GM18517 (cell line): ENCODE results near the gene FAM120AOS.
"Not testable (repeated sequence)": the region's sequence is repeated elsewhere in the genome, so short reads cannot be mapped to it uniquely, and the experiment has no call there.

Source experiments
- ATAC-seq: cut with Tn5 transposase; IDR thresholded peaks from one replicate; pipeline ENCODE4 v1.9.1; 2021; ENCODE audit warnings: mild to moderate bottlenecking, moderate library complexity; ENCODE audit not compliant: unreplicated experiment

Gene FAM120AOS

DNA sequence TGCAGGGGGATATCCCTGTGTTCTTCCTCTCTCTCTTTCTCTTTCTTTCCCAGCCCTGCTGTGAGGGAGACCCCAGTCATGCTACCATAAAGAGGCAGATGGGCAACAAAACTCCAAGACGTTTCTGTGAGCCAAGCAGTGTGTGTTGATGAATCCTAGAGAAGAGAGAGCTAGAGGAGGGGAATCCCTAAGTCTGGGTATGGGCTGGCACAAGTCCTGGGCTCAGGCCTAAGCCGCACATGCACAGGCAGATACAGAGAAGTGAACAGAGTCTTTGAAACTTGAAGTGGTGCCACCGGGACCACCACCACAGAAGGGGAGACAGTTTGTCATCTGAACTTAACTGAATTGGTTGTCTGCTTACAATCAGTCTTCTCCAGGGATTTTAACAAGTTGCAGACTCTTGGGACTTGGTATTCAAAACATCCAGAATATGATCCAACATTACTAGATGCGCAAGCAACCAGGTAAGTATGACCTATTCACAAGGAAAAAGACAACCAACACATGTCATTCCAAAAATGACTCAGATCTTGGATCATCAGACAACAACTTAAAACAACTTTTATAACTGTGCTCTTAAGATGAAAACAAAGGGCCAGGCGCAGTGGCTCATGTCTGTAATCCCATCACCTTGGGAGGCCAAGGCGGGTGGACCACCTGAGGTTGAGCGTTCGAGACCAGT, 12.3 kb downstream of the FAM120AOS start:
- ATAC-seq = no peak

GRCh38 chr9:93439301-93439700, 14.1 kb downstream of the FAM120AOS start:
- ATAC-seq = not testable (repeated sequence)

GRCh38 chr9:93437996-93438395, 15.4 kb downstream of the FAM120AOS start:
- ATAC-seq = no peak

- ATAC-seq = no peak
Measured at GRCh38 chr9:93436655-93437407, 16.6 kb downstream of the FAM120AOS start.

DNA sequence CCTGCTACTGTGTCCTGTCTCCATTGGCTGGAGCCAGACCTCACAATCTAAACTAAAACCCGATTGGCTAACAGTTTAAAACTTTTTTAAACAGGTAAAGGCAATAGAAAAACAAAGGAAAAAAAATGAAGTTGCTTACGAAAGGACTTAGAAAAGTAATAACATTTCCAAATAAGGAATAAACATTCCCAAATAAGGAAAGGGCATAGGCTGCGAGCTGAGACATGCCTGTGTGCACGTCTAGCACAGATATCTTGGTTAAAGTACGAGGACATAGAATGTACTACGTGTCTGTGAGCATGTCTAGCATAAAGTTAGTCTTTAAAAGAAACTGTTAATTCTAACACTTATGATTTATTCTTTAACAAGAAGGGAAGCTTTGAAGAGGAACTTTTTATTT, 17.2 kb downstream of the FAM120AOS start:
- no peak for ATAC-seq

DNA sequence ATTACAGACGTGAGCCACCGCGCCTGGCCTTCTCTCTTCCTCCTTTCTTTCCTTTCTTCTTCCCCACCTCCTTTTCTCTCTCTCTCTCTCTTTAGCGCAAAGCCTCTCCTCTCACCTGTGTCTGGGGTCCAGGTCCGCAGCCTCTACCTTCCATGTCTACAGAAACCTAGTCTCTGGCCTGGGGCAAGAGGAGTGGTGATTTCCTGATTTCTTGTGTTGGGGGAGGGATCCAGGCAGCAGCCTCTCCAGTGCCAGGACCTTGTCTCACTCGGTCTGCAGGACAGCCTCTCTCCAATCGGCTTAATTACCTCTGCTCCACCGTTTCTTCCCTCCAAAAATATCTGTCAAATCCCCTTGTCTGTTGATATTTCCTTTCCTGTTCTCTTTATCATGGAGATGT, 18.0 kb downstream of the FAM120AOS start:
- no peak for ATAC-seq

DNA sequence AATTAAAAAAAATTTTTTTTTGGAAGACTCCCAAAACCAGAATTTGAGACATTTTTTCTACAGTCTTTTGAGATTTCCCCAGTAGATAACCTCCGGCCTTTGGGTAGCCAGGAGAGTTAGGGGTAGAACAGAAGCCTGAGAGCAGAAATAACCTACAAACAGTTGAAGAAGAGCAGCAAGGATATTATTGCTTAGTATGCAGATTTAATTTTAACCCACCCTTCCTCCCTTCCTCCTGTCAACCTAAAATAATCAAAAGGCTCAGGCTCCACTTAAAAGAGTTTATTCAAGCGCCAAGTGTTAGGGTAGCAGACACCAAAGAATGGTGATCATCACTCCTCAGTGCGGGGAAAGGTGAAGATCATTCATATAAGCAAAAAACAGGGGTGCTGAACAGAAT, 19.3 kb downstream of the FAM120AOS start:
- no peak for ATAC-seq

DNA sequence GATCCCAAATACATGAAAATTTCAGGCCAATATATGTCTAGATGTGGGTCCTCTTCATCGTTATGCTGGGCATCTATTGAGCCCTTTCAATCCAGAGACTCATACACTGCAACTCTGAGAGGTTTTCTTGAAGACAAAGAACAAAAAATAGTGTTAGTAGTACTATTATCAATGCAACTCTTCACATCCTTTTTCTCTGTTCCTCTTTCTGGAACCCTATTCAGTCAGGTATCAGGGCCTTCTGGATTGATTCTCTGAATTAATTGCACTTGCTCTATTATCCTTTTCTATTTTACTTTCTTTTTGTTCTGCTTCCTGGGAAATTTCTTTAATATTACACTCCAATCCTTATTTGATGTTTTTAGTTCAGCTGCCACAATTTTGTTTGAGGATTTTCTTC, 20.4 kb downstream of the FAM120AOS start:
- no peak for ATAC-seq

- ATAC-seq = no peak
Measured at GRCh38 chr9:93431539-93432105, 21.8 kb downstream of the FAM120AOS start.

GRCh38 chr9:93427655-93428379, 25.6 kb downstream of the FAM120AOS start:
- ATAC-seq = no peak

GRCh38 chr9:93422977-93423616, 30.3 kb downstream of the FAM120AOS start:
- ATAC-seq = no peak

DNA sequence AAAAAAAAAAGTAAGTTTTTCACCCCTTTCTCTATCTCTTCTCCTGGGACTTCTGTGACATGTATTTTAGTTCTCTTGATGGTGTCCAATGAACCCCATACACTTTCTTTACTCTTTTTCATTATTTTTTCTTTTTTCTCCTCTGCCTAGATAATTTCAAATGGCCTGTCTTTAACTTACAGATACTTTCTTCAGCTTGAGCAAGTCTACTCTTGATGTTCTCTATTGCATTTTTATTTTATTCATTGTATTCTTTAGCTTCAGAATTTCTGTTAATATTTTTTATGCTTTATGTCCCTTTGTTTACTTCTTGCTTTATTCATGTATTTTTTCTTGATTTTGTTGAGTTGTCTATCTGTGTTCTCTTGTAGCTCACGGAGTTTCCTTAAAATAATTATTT, 34.4 kb downstream of the FAM120AOS start:
- ATAC-seq = no peak

GRCh38 chr9:93417538-93417937, 35.8 kb downstream of the FAM120AOS start:
- ATAC-seq = no peak

- ATAC-seq = no peak
Measured at GRCh38 chr9:93416530-93417235, 36.7 kb downstream of the FAM120AOS start.

DNA sequence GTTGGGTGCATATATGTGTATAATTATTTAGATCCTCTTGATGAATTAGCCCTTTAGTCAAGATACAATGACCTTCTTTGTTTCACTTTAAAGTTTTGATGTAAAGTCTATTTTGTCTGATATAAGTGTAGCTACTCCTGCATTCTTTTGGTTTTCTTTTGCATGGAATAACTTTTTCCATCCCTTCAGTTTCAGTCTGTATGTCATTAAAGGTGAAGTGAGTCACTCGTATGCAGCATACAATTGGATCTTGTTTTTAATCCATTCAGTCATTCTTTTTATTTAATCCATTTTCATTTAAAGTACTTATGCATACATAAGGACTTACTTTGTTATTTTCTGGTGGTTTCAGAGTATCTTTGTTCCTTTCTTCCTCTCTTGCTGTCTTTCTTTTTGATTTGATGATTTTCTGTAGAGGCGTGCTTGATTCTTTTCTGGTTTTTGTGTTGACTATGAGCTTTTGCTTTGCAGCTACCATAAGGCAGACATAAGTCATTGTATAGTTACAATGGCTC, 38.1 kb downstream of the FAM120AOS start:
- no peak for ATAC-seq

- ATAC-seq = no peak
Measured at GRCh38 chr9:93413530-93413929, 39.9 kb downstream of the FAM120AOS start.

- no peak for ATAC-seq
Measured at GRCh38 chr9:93406371-93406770, 47.0 kb downstream of the FAM120AOS start.

GRCh38 chr9:93398471-93398870, 54.9 kb downstream of the FAM120AOS start:
- ATAC-seq = no peak

- no peak for ATAC-seq
Measured at GRCh38 chr9:93397661-93398373, 55.6 kb downstream of the FAM120AOS start.
